Sigmoid colon (tissue), 4 donors: Measurements from ENCODE around the gene CWF19L2.

Experiments
- CTCF ChIP-seq, 4 experiments: fragments of 450-650 bp in 3 of 4; fragments of 200-600 bp in 1 of 4; IDR thresholded peaks; one replicate each; pipeline ENCODE4 v1.5.1; 2016 to 2019; ENCODE audit warnings: antibody characterized with exemption in 4 of 4, mild to moderate bottlenecking in 3 of 4, moderate library complexity in 2 of 4
- EP300 ChIP-seq, 4 donors: sonication (generic); formaldehyde crosslinking; IDR thresholded peaks; one replicate each; pipeline ENCODE4 v1.6.1; 2017; ENCODE audit warnings: antibody characterized with exemption in 4 of 4
- POLR2A ChIP-seq, 2 donors: fragments of 450-650 bp; IDR thresholded peaks; one replicate each; pipeline ENCODE4 v1.6.1; 2016; ENCODE audit warnings: antibody characterized with exemption in 2 of 2, mild to moderate bottlenecking in 2 of 2, moderate library complexity in 2 of 2
- POLR2AphosphoS5 ChIP-seq, 4 donors: sonication (generic); formaldehyde crosslinking; IDR thresholded peaks; one replicate each; pipeline ENCODE4 v1.6.1; 2017; ENCODE audit warnings: antibody characterized with exemption in 4 of 4

- TF ChIP-seq CTCF (IDR thresholded peaks at IDR 0.05) (no peak), EP300 (IDR thresholded peaks at IDR 0.05) (no peak), POLR2A (IDR thresholded peaks at IDR 0.05) (no peak), POLR2AphosphoS5 (IDR thresholded peaks at IDR 0.05) (no peak)
These were observed 10.1 kb upstream of the CWF19L2 start for GRCh38 chr11:107467696-107468095.
